Right lobe of liver (tissue), 6 donors: ENCODE results near the gene GOSR2. TPM values are rescaled to one million over a fixed set of nuclear protein-coding genes. Genes with fewer than 3 reads are reported as not detected.
"Not testable (repeated sequence)": the region's sequence is repeated elsewhere in the genome, so short reads cannot be mapped to it uniquely, and the experiment has no call there.

Experiments
- ATAC-seq, 4 donors: fragments of 200-7000 bp; cut with Tn5 transposase; one replicate each; pipeline ENCODE4 v1.9.1; 2020; ENCODE audit warnings: mild to moderate bottlenecking in 4 of 4, moderate library complexity in 4 of 4
- DNase-seq, 3 donors: peaks; one replicate each; pipeline ENCODE4 v3.0.0-alpha.2; 2020
- H3K27ac ChIP-seq, 3 donors: fragments of 200-600 bp; one replicate each; pipeline ENCODE4 v1.8.0; 2022
- H3K27me3 ChIP-seq, 2 donors: fragments of 200-600 bp; one replicate each; pipeline ENCODE4 v1.8.0; 2022
- H3K36me3 ChIP-seq, 4 donors: fragments of 200-600 bp; sonication (generic) in 1 of 4; one replicate each; pipeline versions ENCODE4 v1.5.1 to v1.8.0; 2017 to 2022; ENCODE audit warnings: control low read depth in 1 of 4
- H3K4me1 ChIP-seq, 4 donors: fragments of 200-600 bp; sonication (generic) in 1 of 4; one replicate each; pipeline versions ENCODE4 v1.5.1 to v1.8.0; 2017 to 2022; ENCODE audit warnings: control low read depth in 1 of 4
- H3K4me3 ChIP-seq, 3 donors: fragments of 200-600 bp; one replicate each; pipeline ENCODE4 v1.8.0; 2022
- H3K9me3 ChIP-seq, 4 donors: fragments of 200-600 bp; sonication (generic) in 1 of 4; one replicate each; pipeline versions ENCODE4 v1.5.1 to v1.8.0; 2017 to 2022; ENCODE audit warnings: control low read depth in 1 of 4
- CTCF ChIP-seq, 4 donors: fragments of 200-600 bp in 3 of 4; fragments of 450-650 bp in 1 of 4; IDR thresholded peaks; one replicate each; pipeline versions ENCODE4 v1.5.1 to v1.8.0; 2016 to 2022; ENCODE audit warnings: antibody characterized with exemption in 4 of 4, mild to moderate bottlenecking in 2 of 4
- POLR2A ChIP-seq: fragments of 450-650 bp; IDR thresholded peaks from one replicate; pipeline ENCODE4 v1.6.1; 2017; ENCODE audit warnings: antibody characterized with exemption, mild to moderate bottlenecking
- WGBS: methylation state at CpG from one replicate; pipeline ENCODE4 v1.1.6; 2018; ENCODE audit warnings: low coverage, low lambda C conversion rate; ENCODE audit not compliant: insufficient coverage; ENCODE audit errors: missing lambda C conversion rate; 5-methylcytosine and 5-hydroxymethylcytosine counted together
- intact Hi-C, 2 donors: fragments of 100-400 bp; cut with DNase I; formaldehyde crosslinking; loops; one replicate each; pipeline versions ENCODE4 v1.11.2 to v1.14.1; 2022
- total RNA-seq, 6 experiments: library from RNA; depleted of rRNA in 2 of 6; stranded (reverse); fragments of >200 nt in 2 of 6; fragmentation: NEBNext Ultra II Directional in 3 of 6; extraction: Animal tissue kit (Norgen Biotek cat#: 25700) in 3 of 6; gene quantifications; one replicate each; pipeline versions ENCODE4 v1.1.0 to v1.2.4, GENCODE V29; 2016 to 2023
- donor health status: DM: no; HTN: yes; CAD: no.
- donor health status: DM: no; HTN: no; CAD: no.
- donor health status: DM: no; HTN: no; CAD: no.
- donor health status: DM: no; HTN: yes; CAD: no.
- donor health status: DM: no; HTN: yes; CAD: no.

The GOSR2 gene
- total RNA-seq, 6 experiments from 2014 or later, result 22.9 to 44.1 (median 33.3) TPM

GRCh38 chr17:46983782-46984181 is 60.8 kb downstream of the GOSR2 start:
- TF ChIP-seq CTCF (IDR thresholded peaks at IDR 0.05) (no peak), POLR2A (no peak)
- Histone ChIP-seq H3K27ac (peak overlapping the region in 2 of 3 donors; percentile 83 to 86), H3K4me3 (no peak overlapping the region), H3K27me3 (peaks cover 0 to 6% of the 10 kb centered on the region in 2 donors), H3K36me3 (no peaks in the 10 kb centered on the region), H3K9me3 (no peaks in the 10 kb centered on the region), H3K4me1 (peaks cover 0 to 20% (median 8%) of the 10 kb centered on the region in 4 donors)
- no peak for ATAC-seq
- WGBS, result 83% methylated on average over 1 of the region's 6 CpGs
- no peak for DNase-seq
- intact Hi-C loops, result no loop called here

DNA sequence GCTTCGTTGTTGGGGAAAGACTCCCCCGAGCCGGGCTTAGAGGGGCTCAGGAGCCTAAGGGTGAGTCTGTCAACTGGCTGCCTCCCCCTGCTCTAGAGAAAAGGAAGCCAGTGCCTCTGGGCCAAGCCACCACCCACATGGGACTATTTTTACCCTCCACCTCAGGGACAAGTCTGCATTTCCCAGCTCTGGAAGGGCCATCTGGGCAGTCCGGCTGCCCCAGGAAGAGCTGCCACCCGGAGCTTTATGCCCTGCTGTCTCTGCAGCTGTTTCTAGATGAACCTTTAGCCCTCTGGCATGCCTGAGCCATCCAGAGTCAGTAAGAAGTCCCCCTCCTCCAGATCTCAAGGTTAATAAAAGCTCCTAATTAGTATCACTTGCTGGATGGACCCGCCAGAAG is 61.4 kb downstream of the GOSR2 start:
- Histone ChIP-seq H3K27me3 (peaks cover 0 to 5% of the 10 kb centered on the region in 2 donors), H3K36me3 (no peaks in the 10 kb centered on the region), H3K4me3 (no peak overlapping the region), H3K9me3 (no peaks in the 10 kb centered on the region), H3K27ac (peak overlapping the region; percentile 15 to 86 (median 83)), H3K4me1 (peaks cover 0 to 15% (median 8%) of the 10 kb centered on the region in 4 donors)
- WGBS, result 9% methylated on average over 5 of the region's 6 CpGs
- peak; percentile 66 to 83 (median 73) for ATAC-seq
- intact Hi-C loops, result no loop called here
- peak in 2 of 3 donors; percentile 64 to 67 for DNase-seq
- TF ChIP-seq CTCF (IDR thresholded peaks at IDR 0.05), result no peak
- peak; percentile 23 for TF ChIP-seq POLR2A

DNA sequence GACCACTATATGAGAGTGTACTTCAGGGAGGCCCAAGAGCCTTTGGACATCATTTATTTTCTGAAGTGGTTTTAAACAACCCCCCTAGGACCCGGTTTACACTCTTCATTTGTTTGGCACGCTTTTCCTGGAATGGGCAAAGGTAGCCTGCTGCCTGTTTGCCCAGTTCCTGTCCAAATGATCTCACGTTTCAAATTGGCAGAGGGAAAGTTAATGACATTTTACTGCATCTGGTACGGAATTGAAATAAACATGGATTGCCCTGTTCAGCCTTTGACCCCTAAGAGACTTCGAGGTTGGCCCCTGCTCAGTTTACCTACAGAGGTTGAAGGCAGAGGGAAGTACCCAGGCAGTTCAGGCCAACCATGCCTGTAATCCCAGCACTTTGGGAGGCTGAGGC is 61.9 kb downstream of the GOSR2 start:
- H3K4me1 ChIP-seq, result peaks cover 0 to 14% (median 6%) of the 10 kb centered on the region in 4 donors
- TF ChIP-seq POLR2A (no peak), CTCF (IDR thresholded peaks at IDR 0.05) (no peak)
- ATAC-seq, result peak; percentile 86 to 92 (median 92)
- no peaks in the 10 kb centered on the region for H3K9me3 ChIP-seq
- no peaks in the 10 kb centered on the region for H3K36me3 ChIP-seq
- WGBS, result 19% methylated on average over 5 of the region's 5 CpGs
- no peaks in the 10 kb centered on the region for H3K27me3 ChIP-seq
- H3K4me3 ChIP-seq, result no peak overlapping the region
- DNase-seq, result peak; percentile 40 to 81 (median 80)
- peak overlapping the region; percentile 15 to 86 (median 83) for H3K27ac ChIP-seq
- intact Hi-C loops, result no loop called here

DNA sequence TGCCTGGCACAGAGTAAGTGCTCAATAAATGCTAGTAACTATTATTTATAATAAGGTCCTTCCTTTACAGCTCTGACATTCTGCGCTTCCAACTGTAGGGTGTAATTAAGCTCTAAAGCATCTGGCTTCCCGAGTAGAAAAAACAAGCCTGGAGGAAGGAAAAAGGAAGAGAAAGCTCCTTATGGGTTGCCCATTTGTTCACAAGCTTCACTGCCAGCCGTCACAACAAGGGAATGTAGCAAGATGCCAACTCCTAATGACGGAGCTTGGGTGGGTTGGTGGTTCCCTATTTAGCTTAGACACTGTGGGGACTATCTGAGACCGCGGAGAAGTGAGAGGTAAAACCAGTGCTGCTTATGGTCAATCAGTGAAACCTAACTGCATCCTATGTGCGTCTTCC is 63.4 kb downstream of the GOSR2 start:
- peaks cover 0 to 14% (median 6%) of the 10 kb centered on the region in 4 donors for H3K4me1 ChIP-seq
- intact Hi-C loops, result no loop called here
- no peak overlapping the region for H3K4me3 ChIP-seq
- TF ChIP-seq CTCF (IDR thresholded peaks at IDR 0.05), result no peak
- TF ChIP-seq POLR2A, result no peak
- H3K27me3 ChIP-seq, result no peaks in the 10 kb centered on the region
- H3K27ac ChIP-seq, result no peak overlapping the region
- WGBS, result 81% methylated on average over 7 of the region's 7 CpGs
- H3K9me3 ChIP-seq, result no peaks in the 10 kb centered on the region
- H3K36me3 ChIP-seq, result no peaks in the 10 kb centered on the region
- DNase-seq (no peak), ATAC-seq (no peak)

DNA sequence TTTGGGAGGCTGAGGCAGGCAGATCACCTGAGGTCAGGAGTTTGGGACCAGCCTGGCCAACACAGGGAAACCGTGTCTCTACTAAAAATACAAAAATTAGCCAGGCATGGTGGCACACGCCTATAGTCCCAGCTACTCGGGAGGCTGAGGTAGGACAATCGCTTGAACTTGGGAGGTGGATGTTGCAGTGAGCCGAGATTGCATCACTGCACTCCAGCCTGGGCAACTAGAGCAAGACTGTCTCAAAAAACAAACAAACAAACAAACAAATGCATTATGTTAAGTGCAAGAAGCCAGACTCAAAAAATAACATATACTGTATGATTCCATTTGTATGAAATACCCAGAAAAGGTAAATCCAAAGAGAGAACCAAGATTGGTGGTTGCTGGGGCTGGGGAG is 65.0 kb downstream of the GOSR2 start:
- ATAC-seq, intact Hi-C loops, H3K27ac ChIP-seq, H3K9me3 ChIP-seq, H3K27me3 ChIP-seq, H3K4me3 ChIP-seq, H3K36me3 ChIP-seq, DNase-seq: not testable (repeated sequence)
- H3K4me1 ChIP-seq, result peaks cover 0 to 14% (median 6%) of the 10 kb centered on the region in 4 donors
- WGBS, result 45% methylated on average over 5 of the region's 5 CpGs
